HL-60 (cell line): ENCODE data around the gene KRT20.

ENCODE experiments used
- CTCF ChIP-seq: IDR thresholded peaks from one replicate; pipeline ENCODE4 v1.5.1; 2011; ENCODE audit warnings: low read length, control low read depth, inconsistent platforms; ENCODE audit not compliant: insufficient read depth
- POLR2AphosphoS5 ChIP-seq: IDR thresholded peaks from 2 replicates; pipeline ENCODE4 v1.6.1; 2012; ENCODE audit warnings: low read depth

GRCh38 chr17:40921026-40921425, 36.0 kb upstream of the KRT20 start:
- no peak for TF ChIP-seq POLR2AphosphoS5
- no peak for TF ChIP-seq CTCF
